Psoas muscle (tissue), 8 donors: Measurements from ENCODE around the gene ST6GALNAC5. TPM values are rescaled to one million over a fixed set of nuclear protein-coding genes. Genes with fewer than 3 reads are reported as not detected.
"Not testable (repeated sequence)": the region's sequence is repeated elsewhere in the genome, so short reads cannot be mapped to it uniquely, and the experiment has no call there.

ENCODE experiments used
- ATAC-seq, 4 donors: fragments of 200-7000 bp; cut with Tn5 transposase; one replicate each; pipeline ENCODE4 v1.9.1; 2020; ENCODE audit warnings: moderate library complexity in 3 of 4, mild to moderate bottlenecking in 2 of 4
- DNase-seq, 2 donors: peaks; one replicate each; pipeline ENCODE4 v3.0.0-alpha.2; 2020
- H3K27ac ChIP-seq: fragments of 200-600 bp; one replicate; pipeline ENCODE4 v1.8.0; 2022
- H3K27me3 ChIP-seq, 3 donors: fragments of 200-600 bp in 1 of 3; one replicate each; pipeline versions ENCODE4 v1.6.1 to v1.8.0; 2013 to 2022; ENCODE audit warnings: low read length in 2 of 3, mild to moderate bottlenecking in 2 of 3, moderate library complexity in 1 of 3; ENCODE audit not compliant: insufficient read depth in 3 of 3
- H3K36me3 ChIP-seq, 2 donors: fragments of 200-600 bp in 1 of 2; one replicate each; pipeline versions ENCODE4 v1.6.1 to v1.8.0; 2013 to 2022; ENCODE audit warnings: low read depth in 1 of 2, mild to moderate bottlenecking in 1 of 2, moderate library complexity in 1 of 2; ENCODE audit not compliant: insufficient read depth in 1 of 2
- H3K4me1 ChIP-seq: fragments of 200-600 bp; one replicate; pipeline ENCODE4 v1.8.0; 2022
- H3K4me3 ChIP-seq: fragments of 200-600 bp; one replicate; pipeline ENCODE4 v1.8.0; 2022; ENCODE audit warnings: mild to moderate bottlenecking
- H3K9me3 ChIP-seq: fragments of 200-600 bp; one replicate; pipeline ENCODE4 v1.8.0; 2022
- CTCF ChIP-seq: fragments of 200-600 bp; IDR thresholded peaks from one replicate; pipeline ENCODE4 v1.8.0; 2022; ENCODE audit warnings: antibody characterized with exemption
- WGBS, 3 donors: extraction: QIAGEN DNeasy Blood & Tissue Kit; methylation state at CpG; one replicate each; pipeline versions ENCODE4 v1.1.6 to v1.1.7; 2013; 5-methylcytosine and 5-hydroxymethylcytosine counted together
- intact Hi-C, 2 donors: fragments of 100-400 bp; cut with DNase I; formaldehyde crosslinking; loops; one replicate each; pipeline versions ENCODE4 v1.11.0 to v1.14.2; 2022
- polyA plus RNA-seq, 3 donors: library from polyadenylated mRNA; stranded (reverse); fragments of 200-250 nt; gene quantifications; one replicate each; pipeline ENCODE4 v1.2.3, GENCODE V29; 2013
- total RNA-seq, 4 donors: library from RNA; stranded (reverse); fragmentation: NEBNext Ultra II Directional in 2 of 4; extraction: Animal tissue kit (Norgen Biotek cat#: 25700) in 2 of 4; gene quantifications; one replicate each; pipeline versions ENCODE4 v1.2.1 to v1.2.4, GENCODE V29; 2021 to 2023
- donor health status: healthy with polysubstance abuse.
- donor health status: DM: no; HTN: no; CAD: no; lungs with moderate emphysema.
- donor health status: Bipolar disorder and iron deficiency.
- donor health status: healthy.
- donor health status: DM: yes; HTN: yes; CAD: no.
- donor health status: DM: no; HTN: no; CAD: no.
- donor health status: DM: no; HTN: no; CAD: no.
- donor health status: DM: yes; HTN: yes; CAD: no.

The ST6GALNAC5 gene
- total and polyA plus RNA-seq, 7 donors, result 0.05 to 0.66 (median 0.07) TPM; not detected in 2

DNA sequence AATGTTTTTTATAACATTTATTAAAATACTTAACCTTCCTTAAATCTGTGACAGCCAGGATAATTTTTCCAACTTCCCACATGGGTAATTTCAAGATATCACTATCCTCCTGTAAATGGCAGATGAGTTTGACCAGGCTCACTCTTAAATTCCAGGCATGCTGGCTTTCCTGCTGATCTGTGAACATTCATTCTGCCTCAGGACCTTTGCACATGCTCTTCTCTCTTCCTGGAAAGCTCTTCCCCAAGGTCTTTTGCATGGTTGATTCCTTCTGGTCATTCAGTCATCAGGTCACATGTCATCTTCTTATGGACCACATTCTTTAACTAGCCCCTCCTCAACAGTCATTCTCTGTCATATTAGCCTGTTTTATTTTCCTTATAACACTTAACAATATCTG lies 5.7 kb downstream of the ST6GALNAC5 start:
- Histone ChIP-seq H3K4me3 (no peak overlapping the region), H3K27ac (no peak overlapping the region), H3K27me3 (peaks cover 0 to 29% (median 12%) of the 10 kb centered on the region in 3 donors), H3K4me1 (peaks cover 7% of the 10 kb centered on the region), H3K36me3 (no peaks in the 10 kb centered on the region), H3K9me3 (no peaks in the 10 kb centered on the region)
- no peak for TF ChIP-seq CTCF
- intact Hi-C loops, result no loop called here
- DNase-seq (no peak), ATAC-seq (no peak)

- H3K27ac ChIP-seq, result no peak overlapping the region
These were observed 9.5 kb downstream of the ST6GALNAC5 start for GRCh38 chr1:76876655-76877395.

DNA sequence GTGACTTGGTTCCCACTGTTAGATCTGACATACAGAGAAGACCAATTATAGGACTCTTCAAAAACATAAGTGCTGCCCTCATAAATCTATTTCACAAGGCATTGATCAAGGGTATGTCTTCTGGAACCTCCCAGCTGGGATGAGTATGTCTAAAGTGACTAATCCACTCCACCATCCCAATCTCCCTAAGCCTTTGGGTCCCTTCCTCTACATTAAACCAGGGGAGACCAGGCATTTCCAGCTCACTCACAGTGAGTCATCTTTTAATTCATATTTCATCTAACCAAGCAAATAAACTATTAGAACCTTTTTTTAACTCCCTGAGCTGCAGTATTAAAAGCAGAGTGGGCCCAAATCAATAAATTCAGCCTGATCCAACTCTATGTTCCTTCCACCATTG lies 11.7 kb downstream of the ST6GALNAC5 start:
- not testable (repeated sequence) for ATAC-seq, H3K9me3 ChIP-seq, H3K27me3 ChIP-seq, H3K4me3 ChIP-seq, H3K27ac ChIP-seq, DNase-seq, H3K36me3 ChIP-seq, H3K4me1 ChIP-seq
- intact Hi-C loops, result loop anchor here in 1 of 2 donors (5.0 kb wide), 1 partner anchor 157 kb away; no protein-coding TSS in a partner anchor

More at GRCh38 chr1:76876655-76877395, 9.5 kb downstream of the ST6GALNAC5 start:
- Histone ChIP-seq H3K36me3 (no peaks in the 10 kb centered on the region), H3K4me1 (no peaks in the 10 kb centered on the region), H3K4me3 (no peak overlapping the region), H3K9me3 (no peaks in the 10 kb centered on the region), H3K27me3 (peaks cover 0 to 3% (median 0%) of the 10 kb centered on the region in 3 donors)
- TF ChIP-seq CTCF, result no peak
- intact Hi-C loops, result loop anchor here in 1 of 2 donors (5.0 kb wide), 1 partner anchor 155 kb away; no protein-coding TSS in a partner anchor
- ATAC-seq (no peak), DNase-seq (no peak)
- WGBS, 3 donors, result 85 to 89% (median 86%) methylated on average over 8 of the region's 8 CpGs

DNA sequence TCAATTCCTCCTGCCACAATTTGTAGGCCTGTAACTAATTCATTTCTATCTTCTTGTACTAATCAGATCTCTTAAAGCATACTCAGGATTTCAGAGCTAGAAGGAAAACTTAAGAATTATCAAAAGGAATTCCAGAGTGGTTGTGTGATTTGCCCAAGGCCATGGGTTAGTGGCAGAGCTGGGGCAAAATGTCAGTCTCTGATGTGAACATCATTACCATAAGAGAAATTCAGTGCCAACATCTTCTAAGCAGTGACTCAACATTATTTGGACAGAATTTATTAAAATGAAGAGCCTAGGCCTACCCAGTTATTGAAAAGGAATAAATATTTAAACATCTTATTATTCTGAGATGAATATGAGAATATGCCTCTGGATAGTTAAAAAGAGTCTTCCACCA lies 14.5 kb downstream of the ST6GALNAC5 start:
- ATAC-seq, result no peak
- Histone ChIP-seq H3K4me3 (no peak overlapping the region), H3K27me3 (no peaks in the 10 kb centered on the region), H3K36me3 (no peaks in the 10 kb centered on the region), H3K4me1 (no peaks in the 10 kb centered on the region), H3K27ac (no peak overlapping the region), H3K9me3 (no peaks in the 10 kb centered on the region)
- TF ChIP-seq CTCF, result no peak
- intact Hi-C loops, result no loop called here
- no peak for DNase-seq

GRCh38 chr1:76891931-76892622 lies 24.8 kb downstream of the ST6GALNAC5 start:
- Histone ChIP-seq H3K9me3 (no peaks in the 10 kb centered on the region), H3K27me3 (no peaks in the 10 kb centered on the region), H3K36me3 (no peaks in the 10 kb centered on the region), H3K4me3 (no peak overlapping the region), H3K4me1 (no peaks in the 10 kb centered on the region), H3K27ac (no peak overlapping the region)
- DNase-seq (no peak), ATAC-seq (no peak)
- intact Hi-C loops, result no loop called here
- 41 to 53% (median 48%) methylated on average over 4 of the region's 4 CpGs for WGBS, 3 donors
- TF ChIP-seq CTCF, result no peak
